ENCODE data around the gene SPANXA1.
"Not testable (repeated sequence)": the region's sequence is repeated elsewhere in the genome, so short reads cannot be mapped to it uniquely, and the experiment has no call there.

Gene SPANXA1

DNA sequence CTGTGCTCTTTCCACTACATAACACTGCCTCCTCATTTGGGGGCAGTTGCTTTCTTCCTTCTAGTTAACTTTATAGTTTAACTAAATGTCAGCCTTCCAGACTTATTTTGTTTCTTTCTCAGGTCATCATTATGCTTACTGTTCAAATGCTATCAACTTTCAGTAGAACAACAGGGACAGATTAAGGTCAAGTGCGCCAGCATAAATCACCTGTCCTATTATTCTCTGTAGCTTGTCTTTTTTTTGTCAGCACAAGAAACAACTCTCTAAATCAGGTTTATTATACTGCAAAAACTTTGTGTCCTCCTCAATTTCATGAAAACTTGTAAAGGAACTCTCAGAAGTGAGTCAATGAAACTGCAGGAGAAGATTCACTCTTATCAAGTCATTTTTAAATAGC is 24.6 kb upstream of the SPANXA1 start (continued):
- TF ChIP-seq, protein P1, sequence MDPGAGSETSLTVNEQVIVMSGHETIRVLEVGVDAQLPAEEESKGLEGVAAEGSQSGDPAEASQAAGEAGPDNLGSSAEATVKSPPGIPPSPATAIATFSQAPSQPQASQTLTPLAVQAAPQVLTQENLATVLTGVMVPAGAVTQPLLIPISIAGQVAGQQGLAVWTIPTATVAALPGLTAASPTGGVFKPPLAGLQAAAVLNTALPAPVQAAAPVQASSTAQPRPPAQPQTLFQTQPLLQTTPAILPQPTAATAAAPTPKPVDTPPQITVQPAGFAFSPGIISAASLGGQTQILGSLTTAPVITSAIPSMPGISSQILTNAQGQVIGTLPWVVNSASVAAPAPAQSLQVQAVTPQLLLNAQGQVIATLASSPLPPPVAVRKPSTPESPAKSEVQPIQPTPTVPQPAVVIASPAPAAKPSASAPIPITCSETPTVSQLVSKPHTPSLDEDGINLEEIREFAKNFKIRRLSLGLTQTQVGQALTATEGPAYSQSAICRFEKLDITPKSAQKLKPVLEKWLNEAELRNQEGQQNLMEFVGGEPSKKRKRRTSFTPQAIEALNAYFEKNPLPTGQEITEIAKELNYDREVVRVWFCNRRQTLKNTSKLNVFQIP (CRISPR knock-in tag; IDR thresholded peaks at IDR 0.05; ENCODE audit: borderline replicate concordance, low read depth): no peak
- TF ChIP-seq RARB (CRISPR knock-in tag; IDR thresholded peaks at IDR 0.05) (no peak), ZC3H10 (CRISPR knock-in tag; IDR thresholded peaks at IDR 0.05) (no peak), ZNF565 (CRISPR knock-in tag; conservative IDR thresholded peaks at IDR 0.05; ENCODE audit: low read depth) (no peak)
- TF ChIP-seq, protein P2, sequence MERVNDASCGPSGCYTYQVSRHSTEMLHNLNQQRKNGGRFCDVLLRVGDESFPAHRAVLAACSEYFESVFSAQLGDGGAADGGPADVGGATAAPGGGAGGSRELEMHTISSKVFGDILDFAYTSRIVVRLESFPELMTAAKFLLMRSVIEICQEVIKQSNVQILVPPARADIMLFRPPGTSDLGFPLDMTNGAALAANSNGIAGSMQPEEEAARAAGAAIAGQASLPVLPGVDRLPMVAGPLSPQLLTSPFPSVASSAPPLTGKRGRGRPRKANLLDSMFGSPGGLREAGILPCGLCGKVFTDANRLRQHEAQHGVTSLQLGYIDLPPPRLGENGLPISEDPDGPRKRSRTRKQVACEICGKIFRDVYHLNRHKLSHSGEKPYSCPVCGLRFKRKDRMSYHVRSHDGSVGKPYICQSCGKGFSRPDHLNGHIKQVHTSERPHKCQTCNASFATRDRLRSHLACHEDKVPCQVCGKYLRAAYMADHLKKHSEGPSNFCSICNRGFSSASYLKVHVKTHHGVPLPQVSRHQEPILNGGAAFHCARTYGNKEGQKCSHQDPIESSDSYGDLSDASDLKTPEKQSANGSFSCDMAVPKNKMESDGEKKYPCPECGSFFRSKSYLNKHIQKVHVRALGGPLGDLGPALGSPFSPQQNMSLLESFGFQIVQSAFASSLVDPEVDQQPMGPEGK (CRISPR knock-in tag; IDR thresholded peaks at IDR 0.05; ENCODE audit: borderline replicate concordance): no peak

DNA sequence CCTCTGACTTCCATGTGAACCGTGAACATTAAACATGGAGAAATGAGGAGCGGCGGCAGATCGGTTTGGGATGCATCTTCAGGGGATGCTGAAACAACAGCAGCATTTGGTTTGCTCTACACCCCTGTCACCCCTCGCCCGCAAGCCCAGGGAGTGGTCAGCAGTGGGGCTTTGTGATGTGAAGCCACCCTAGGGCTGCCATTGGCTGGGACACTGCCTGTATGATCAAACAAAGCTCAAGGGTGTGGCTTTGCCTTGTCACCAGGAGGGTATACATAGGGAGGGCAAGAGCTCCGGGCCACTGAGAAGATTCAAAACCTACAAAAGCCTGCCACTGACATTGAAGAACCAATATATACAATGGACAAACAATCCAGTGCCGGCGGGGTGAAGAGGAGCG is 4.9 kb upstream of the SPANXA1 start, which contains the start of gene SPANXA2:
Gene SPANXA2, plus strand, starts transcription at position 301 of the 400 bp plus-strand sequence. Its CDS starts 60 bp downstream, at position 361.
- ATAC-seq: not testable (repeated sequence)

DNA sequence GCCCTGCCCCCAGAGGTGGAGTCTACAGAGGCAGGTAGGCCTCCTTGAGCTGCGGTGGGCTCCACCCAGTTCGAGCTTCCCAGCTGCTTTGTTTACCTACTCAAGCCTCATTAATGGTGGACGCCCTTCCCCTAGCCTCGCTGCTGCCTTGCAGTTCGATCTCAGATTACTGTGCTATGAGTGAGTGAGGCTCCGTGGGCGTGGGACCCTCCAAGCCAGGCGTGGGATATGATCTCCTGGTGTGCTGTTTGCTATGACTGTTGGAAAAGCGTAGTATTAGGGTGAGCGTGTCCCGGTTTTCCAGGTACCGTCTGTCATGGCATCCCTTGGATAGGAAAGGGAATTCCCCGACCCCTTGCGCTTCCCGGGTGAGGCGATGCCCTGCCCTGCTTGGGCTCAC is 42.0 kb downstream of the SPANXA1 start:
- not testable (repeated sequence) for ATAC-seq
